ENCODE data around the gene TCAP.

The TCAP gene

GRCh38 chr17:39664581-39665561 lies at the start of gene TCAP:
TCAP (plus strand) TSS chr17:39665349; CDS start chr17:39665360, 11 bp downstream.
- Histone ChIP-seq H3K36me3 (peaks cover 43% of the 10 kb centered on the region), H3K4me1 (ENCODE audit: control insufficient read depth in 1 of 2, insufficient read depth in 1 of 2, low read depth in 1 of 2, low read length in 1 of 2) (peaks cover 6 to 13% of the 10 kb centered on the region in 2 experiments), H3K9me3 (no peaks in the 10 kb centered on the region), H3K27me3 (peaks cover 53% of the 10 kb centered on the region), H3K27ac (no peak within 1 kb of the TSS), H3K4me3 (ENCODE audit: low read depth in 1 of 2, low read length in 1 of 2) (no peak within 1 kb of the TSS)
- no peak for TF ChIP-seq CTCF (IDR thresholded peaks at IDR 0.05)

- Histone ChIP-seq H3K4me3 (ENCODE audit: low read depth in 1 of 2, low read length in 1 of 2) (no peak overlapping the region), H3K27ac (no peak overlapping the region), H3K4me1 (ENCODE audit: control insufficient read depth in 1 of 2, insufficient read depth in 1 of 2, low read depth in 1 of 2, low read length in 1 of 2) (peaks cover 0 to 12% of the 10 kb centered on the region in 2 experiments), H3K36me3 (no peaks in the 10 kb centered on the region), H3K9me3 (no peaks in the 10 kb centered on the region), H3K27me3 (peaks cover 100% of the 10 kb centered on the region)
- no peak for TF ChIP-seq CTCF (IDR thresholded peaks at IDR 0.05)
Measured at GRCh38 chr17:39615434-39615833, 49.7 kb upstream of the TCAP start.

- H3K9me3 ChIP-seq: no peaks in the 10 kb centered on the region
- no peak for TF ChIP-seq CTCF (IDR thresholded peaks at IDR 0.05)
- H3K27me3 ChIP-seq: peaks cover 100% of the 10 kb centered on the region
- H3K36me3 ChIP-seq: no peaks in the 10 kb centered on the region
- H3K4me3 ChIP-seq (ENCODE audit: low read depth in 1 of 2, low read length in 1 of 2): no peak overlapping the region
- peaks cover 1 to 17% of the 10 kb centered on the region in 2 experiments for H3K4me1 ChIP-seq (ENCODE audit: control insufficient read depth in 1 of 2, insufficient read depth in 1 of 2, low read depth in 1 of 2, low read length in 1 of 2)
- no peak overlapping the region for H3K27ac ChIP-seq
Measured at GRCh38 chr17:39617100-39617445, 48.1 kb upstream of the TCAP start.

GRCh38 chr17:39617446-39618245 lies 47.5 kb upstream of the TCAP start:
- Histone ChIP-seq H3K4me3 (ENCODE audit: low read depth in 1 of 2, low read length in 1 of 2) (no peak overlapping the region), H3K27ac (no peak overlapping the region), H3K36me3 (no peaks in the 10 kb centered on the region), H3K4me1 (ENCODE audit: control insufficient read depth in 1 of 2, insufficient read depth in 1 of 2, low read depth in 1 of 2, low read length in 1 of 2) (peaks cover 5 to 21% of the 10 kb centered on the region in 2 experiments), H3K9me3 (no peaks in the 10 kb centered on the region), H3K27me3 (peaks cover 95% of the 10 kb centered on the region)
- TF ChIP-seq CTCF (IDR thresholded peaks at IDR 0.05): no peak

- H3K9me3 ChIP-seq: no peaks in the 10 kb centered on the region
- peaks cover 88% of the 10 kb centered on the region for H3K27me3 ChIP-seq
- peaks cover 5 to 25% of the 10 kb centered on the region in 2 experiments for H3K4me1 ChIP-seq (ENCODE audit: control insufficient read depth in 1 of 2, insufficient read depth in 1 of 2, low read depth in 1 of 2, low read length in 1 of 2)
- TF ChIP-seq CTCF (IDR thresholded peaks at IDR 0.05): no peak
- no peak overlapping the region for H3K4me3 ChIP-seq (ENCODE audit: low read depth in 1 of 2, low read length in 1 of 2)
- no peak overlapping the region for H3K27ac ChIP-seq
- no peaks in the 10 kb centered on the region for H3K36me3 ChIP-seq
Measured at GRCh38 chr17:39618246-39618913, 46.8 kb upstream of the TCAP start.
